ENCODE measurements around the gene CDS2.
A peak's percentile ranks its signal among the peaks of the same experiment; 100 is the strongest.

CDS2 gene

DNA sequence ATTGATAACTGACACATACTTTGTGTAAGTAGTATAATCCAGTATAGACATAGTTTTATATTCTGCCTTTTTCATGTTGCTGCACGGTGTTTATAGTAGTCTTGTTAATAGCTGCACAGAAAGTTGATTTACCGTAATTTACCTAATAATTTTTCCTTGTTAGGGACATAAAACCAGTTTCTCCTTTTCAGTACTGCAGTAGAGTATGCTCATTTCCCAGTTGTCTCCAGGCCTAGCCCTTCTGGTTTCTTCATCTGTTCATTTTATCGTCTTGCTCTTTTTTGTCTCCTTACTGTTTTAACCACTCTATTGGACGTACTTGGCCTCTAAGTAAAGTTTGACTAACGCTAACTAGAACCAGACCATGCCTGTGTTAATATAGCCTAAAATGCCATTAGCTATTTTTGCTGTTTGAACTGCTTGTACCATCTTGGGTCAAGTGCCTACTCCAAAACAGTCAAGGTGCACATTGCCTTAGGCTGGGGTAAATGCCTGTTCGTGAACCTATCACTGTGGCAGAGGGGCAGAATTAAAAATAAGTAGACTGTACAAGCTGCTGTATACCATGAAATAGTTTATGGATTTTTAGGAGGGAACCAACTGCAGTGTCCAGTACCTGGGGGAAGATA is 34.8 kb downstream of the CDS2 start:
- Histone ChIP-seq H3K36me3 (ENCODE audit: control insufficient read depth in 2 of 2, insufficient read depth in 2 of 2, low read length in 2 of 2) (no peaks in the 10 kb centered on the region), H3K27ac (ENCODE audit: low read depth in 2 of 2, low read length in 2 of 2) (no peak overlapping the region), H3K4me3 (ENCODE audit: low read length in 2 of 2) (no peak overlapping the region), H3K27me3 (ENCODE audit: control insufficient read depth in 2 of 2, insufficient read depth in 2 of 2, low read length in 2 of 2) (no peaks in the 10 kb centered on the region), H3K9ac (ENCODE audit: low read depth in 1 of 2, low read length in 2 of 2) (no peak overlapping the region), H3K4me1 (ENCODE audit: control insufficient read depth in 2 of 2, insufficient read depth in 2 of 2, low read length in 2 of 2) (no peaks in the 10 kb centered on the region), H3K9me3 (ENCODE audit: control insufficient read depth in 2 of 2, low read length in 2 of 2) (no peaks in the 10 kb centered on the region)

DNA sequence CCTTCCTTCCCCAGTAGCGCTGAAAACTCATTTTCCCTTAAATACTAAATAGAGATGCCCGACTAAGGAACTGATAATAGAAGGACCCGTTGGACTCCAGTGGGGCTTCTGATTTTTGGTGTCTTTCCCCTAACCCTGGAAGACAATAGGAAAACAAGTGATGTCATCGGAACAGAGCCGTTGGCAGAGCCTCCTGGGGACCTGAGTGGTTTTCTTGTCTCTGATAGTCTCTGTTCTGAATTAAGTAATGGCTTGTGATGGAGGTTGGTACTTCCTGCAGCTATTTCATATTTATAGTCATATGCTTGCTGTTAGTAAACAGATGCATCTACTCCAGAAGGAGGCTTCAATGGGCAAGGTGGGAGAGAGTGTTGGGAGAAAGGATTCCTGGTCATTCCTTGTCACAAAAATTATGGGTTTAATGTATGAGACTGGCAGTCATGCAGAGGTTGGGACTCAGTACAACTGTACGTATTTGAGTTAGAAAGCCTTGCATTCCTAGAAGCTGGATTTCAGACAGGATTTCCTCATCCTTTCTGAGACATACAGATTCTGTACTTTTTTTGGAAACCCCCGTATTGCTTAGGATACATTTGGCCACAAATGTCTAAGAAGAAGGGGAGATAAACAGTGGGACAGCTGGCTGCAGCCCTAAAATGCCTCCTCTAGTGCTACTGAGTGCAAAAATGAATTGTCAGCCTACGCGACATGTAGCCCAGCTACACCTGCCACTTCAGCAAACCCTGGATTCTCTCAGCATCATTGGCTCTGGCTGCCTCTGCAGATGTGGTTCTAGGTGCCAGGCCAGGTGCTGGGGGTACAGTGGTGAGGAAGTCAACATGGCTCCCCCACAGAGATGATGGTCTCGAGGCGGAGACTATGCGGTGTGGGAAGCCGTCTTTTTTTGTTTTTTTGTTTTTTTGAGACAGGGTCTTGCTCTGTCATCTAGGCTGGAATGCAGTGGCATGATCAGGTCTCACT is 38.1 kb downstream of the CDS2 start:
- H3K4me3 ChIP-seq (ENCODE audit: low read length in 2 of 2): no peak overlapping the region

DNA sequence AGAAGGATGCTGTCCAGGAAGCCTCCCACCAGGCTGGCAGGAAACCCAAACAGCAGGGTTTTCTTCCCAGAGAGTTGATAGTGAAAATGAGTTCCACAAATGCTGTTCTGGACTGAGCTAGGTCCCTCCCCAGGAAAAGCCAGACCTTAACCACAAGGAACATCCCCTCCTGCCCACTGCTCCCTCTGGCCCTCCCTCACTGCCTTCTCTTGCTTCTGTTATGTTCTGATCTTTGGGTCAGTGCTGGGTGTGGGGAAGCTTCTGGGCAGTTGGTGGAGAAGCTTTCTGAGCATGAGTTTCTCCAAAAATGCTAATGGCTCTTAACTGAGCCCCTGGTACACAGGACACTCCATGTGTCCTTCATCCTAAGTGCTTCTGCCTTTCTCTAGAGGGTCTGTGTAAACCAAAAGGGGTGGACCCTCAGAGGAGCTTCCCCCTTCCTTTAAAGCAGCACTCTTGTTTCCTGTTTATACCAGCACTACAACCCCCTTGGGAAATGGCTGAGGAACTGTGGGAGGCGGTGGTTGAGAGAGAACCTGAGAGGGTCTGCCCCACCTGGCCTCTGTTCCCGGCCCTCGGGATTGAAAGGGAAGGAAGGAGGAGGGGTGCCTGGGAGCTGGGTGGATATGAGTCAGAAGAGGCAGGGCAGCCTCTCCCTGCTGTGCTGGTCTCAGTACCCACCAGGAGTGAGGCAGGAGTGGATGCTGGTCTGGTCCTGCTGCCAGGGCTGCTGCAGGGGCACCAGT is 42.0 kb downstream of the CDS2 start:
- Histone ChIP-seq H3K27me3 (ENCODE audit: control insufficient read depth in 2 of 2, insufficient read depth in 2 of 2, low read length in 2 of 2) (no peaks in the 10 kb centered on the region), H3K27ac (ENCODE audit: low read depth in 2 of 2, low read length in 2 of 2) (peak overlapping the region; percentile 11 to 16), H3K4me3 (ENCODE audit: low read length in 2 of 2) (no peak overlapping the region), H3K4me1 (ENCODE audit: control insufficient read depth in 2 of 2, insufficient read depth in 2 of 2, low read length in 2 of 2) (peaks cover 5 to 11% of the 10 kb centered on the region in 2 donors), H3K9ac (ENCODE audit: low read depth in 1 of 2, low read length in 2 of 2) (no peak overlapping the region), H3K36me3 (ENCODE audit: control insufficient read depth in 2 of 2, insufficient read depth in 2 of 2, low read length in 2 of 2) (peaks cover 0 to 6% of the 10 kb centered on the region in 2 donors), H3K9me3 (ENCODE audit: control insufficient read depth in 2 of 2, low read length in 2 of 2) (no peaks in the 10 kb centered on the region)

More for the DNA sequence above, 38.1 kb downstream of the CDS2 start:
- no peak overlapping the region for H3K27ac ChIP-seq (ENCODE audit: low read depth in 2 of 2, low read length in 2 of 2)
- no peaks in the 10 kb centered on the region for H3K27me3 ChIP-seq (ENCODE audit: control insufficient read depth in 2 of 2, insufficient read depth in 2 of 2, low read length in 2 of 2)
- H3K9me3 ChIP-seq (ENCODE audit: control insufficient read depth in 2 of 2, low read length in 2 of 2): no peaks in the 10 kb centered on the region
- peaks cover 5 to 9% of the 10 kb centered on the region in 2 donors for H3K4me1 ChIP-seq (ENCODE audit: control insufficient read depth in 2 of 2, insufficient read depth in 2 of 2, low read length in 2 of 2)
- no peak overlapping the region for H3K9ac ChIP-seq (ENCODE audit: low read depth in 1 of 2, low read length in 2 of 2)
- no peaks in the 10 kb centered on the region for H3K36me3 ChIP-seq (ENCODE audit: control insufficient read depth in 2 of 2, insufficient read depth in 2 of 2, low read length in 2 of 2)

DNA sequence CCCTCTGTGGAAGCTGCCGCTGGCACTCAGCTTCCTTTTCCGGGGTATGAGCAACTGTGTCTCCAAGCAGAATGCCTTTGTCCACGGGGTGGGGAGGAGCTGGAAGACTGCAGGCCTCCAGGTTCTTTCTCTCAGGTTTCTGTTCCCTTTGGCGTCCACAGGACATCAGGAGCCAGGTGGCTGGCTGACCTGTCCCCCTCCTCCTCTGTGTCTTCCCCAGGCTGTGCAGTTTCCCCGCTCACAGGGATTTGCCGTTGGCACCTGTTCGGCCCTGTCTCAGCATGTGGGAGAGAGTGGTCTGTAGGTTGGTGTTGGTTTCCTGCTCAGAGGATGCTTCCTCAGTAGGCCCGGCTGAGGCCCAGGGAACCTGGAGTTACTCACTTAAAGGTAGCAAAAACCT is 43.5 kb downstream of the CDS2 start:
- Histone ChIP-seq H3K9me3 (ENCODE audit: control insufficient read depth in 2 of 2, low read length in 2 of 2) (no peaks in the 10 kb centered on the region), H3K27ac (ENCODE audit: low read depth in 2 of 2, low read length in 2 of 2) (no peak overlapping the region), H3K9ac (ENCODE audit: low read depth in 1 of 2, low read length in 2 of 2) (no peak overlapping the region), H3K4me3 (ENCODE audit: low read length in 2 of 2) (no peak overlapping the region), H3K36me3 (ENCODE audit: control insufficient read depth in 2 of 2, insufficient read depth in 2 of 2, low read length in 2 of 2) (peaks cover 3 to 15% of the 10 kb centered on the region in 2 donors), H3K4me1 (ENCODE audit: control insufficient read depth in 2 of 2, insufficient read depth in 2 of 2, low read length in 2 of 2) (peaks cover 5 to 11% of the 10 kb centered on the region in 2 donors), H3K27me3 (ENCODE audit: control insufficient read depth in 2 of 2, insufficient read depth in 2 of 2, low read length in 2 of 2) (no peaks in the 10 kb centered on the region)

DNA sequence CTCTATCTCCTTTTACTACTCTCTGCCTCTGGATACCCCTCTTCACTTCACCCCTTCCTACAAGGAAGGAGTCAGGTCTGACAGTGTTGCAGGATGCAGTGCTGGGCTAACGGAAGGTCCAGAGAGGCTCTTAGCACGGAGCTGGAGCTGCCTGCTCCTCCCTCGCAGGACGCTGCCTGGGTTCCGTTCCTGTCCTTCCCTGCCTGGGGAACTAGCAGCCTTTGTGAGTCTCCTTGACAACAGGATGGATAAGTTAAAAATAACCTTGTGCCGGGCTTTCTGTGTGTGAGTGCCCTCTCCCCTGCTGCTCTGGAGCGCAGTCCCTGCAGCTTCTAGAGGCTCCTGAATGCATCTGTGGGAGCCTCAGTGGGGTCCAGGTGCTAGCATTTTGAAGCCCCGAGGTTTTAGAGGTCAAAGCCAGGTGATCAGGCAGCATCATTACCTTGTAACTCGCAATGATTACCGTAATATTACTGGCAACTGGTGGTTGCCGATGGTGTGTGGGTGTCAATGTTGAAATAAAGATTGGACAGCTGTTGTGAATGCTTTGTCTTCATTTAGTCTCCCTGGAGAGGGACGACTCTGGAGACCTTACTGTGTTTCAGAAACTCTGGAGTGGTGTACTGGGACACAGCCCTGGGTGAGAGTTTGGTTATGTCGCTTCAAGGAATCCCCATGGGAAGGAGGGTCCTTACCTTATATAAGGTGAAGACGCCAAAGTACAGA is 44.4 kb downstream of the CDS2 start:
- H3K9ac ChIP-seq (ENCODE audit: low read depth in 1 of 2, low read length in 2 of 2): no peak overlapping the region
- no peaks in the 10 kb centered on the region for H3K27me3 ChIP-seq (ENCODE audit: control insufficient read depth in 2 of 2, insufficient read depth in 2 of 2, low read length in 2 of 2)
- H3K27ac ChIP-seq (ENCODE audit: low read depth in 2 of 2, low read length in 2 of 2): peak overlapping the region in 1 of 2 donors; percentile 5
- peaks cover 5 to 11% of the 10 kb centered on the region in 2 donors for H3K4me1 ChIP-seq (ENCODE audit: control insufficient read depth in 2 of 2, insufficient read depth in 2 of 2, low read length in 2 of 2)
- H3K4me3 ChIP-seq (ENCODE audit: low read length in 2 of 2): no peak overlapping the region
- no peaks in the 10 kb centered on the region for H3K9me3 ChIP-seq (ENCODE audit: control insufficient read depth in 2 of 2, low read length in 2 of 2)
- H3K36me3 ChIP-seq (ENCODE audit: control insufficient read depth in 2 of 2, insufficient read depth in 2 of 2, low read length in 2 of 2): peaks cover 3 to 16% of the 10 kb centered on the region in 2 donors

DNA sequence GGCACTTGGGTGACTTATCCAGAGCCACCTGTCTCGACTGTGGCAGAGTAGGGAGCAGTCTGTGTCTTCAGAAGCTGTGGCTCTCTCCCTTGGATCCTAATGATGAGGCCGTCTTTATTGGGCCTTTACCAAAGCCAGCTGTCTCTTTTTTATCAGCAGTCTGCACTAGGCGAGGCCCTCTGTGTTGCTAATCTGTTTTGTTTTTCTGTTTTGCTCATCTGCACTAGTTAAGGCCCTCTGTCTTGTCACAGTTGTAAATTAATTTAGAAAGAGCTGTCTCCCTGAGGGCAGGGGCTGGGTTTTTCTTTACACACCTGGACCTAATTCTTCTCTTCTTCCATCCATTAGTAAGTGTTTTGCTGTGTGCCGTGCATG is 45.0 kb downstream of the CDS2 start:
- H3K9me3 ChIP-seq (ENCODE audit: control insufficient read depth in 2 of 2, low read length in 2 of 2): no peaks in the 10 kb centered on the region
- H3K4me3 ChIP-seq (ENCODE audit: low read length in 2 of 2): no peak overlapping the region
- H3K4me1 ChIP-seq (ENCODE audit: control insufficient read depth in 2 of 2, insufficient read depth in 2 of 2, low read length in 2 of 2): peaks cover 5 to 11% of the 10 kb centered on the region in 2 donors
- no peak overlapping the region for H3K9ac ChIP-seq (ENCODE audit: low read depth in 1 of 2, low read length in 2 of 2)
- peaks cover 8 to 21% of the 10 kb centered on the region in 2 donors for H3K36me3 ChIP-seq (ENCODE audit: control insufficient read depth in 2 of 2, insufficient read depth in 2 of 2, low read length in 2 of 2)
- H3K27me3 ChIP-seq (ENCODE audit: control insufficient read depth in 2 of 2, insufficient read depth in 2 of 2, low read length in 2 of 2): no peaks in the 10 kb centered on the region
- peak overlapping the region in 1 of 2 donors; percentile 5 for H3K27ac ChIP-seq (ENCODE audit: low read depth in 2 of 2, low read length in 2 of 2)

DNA sequence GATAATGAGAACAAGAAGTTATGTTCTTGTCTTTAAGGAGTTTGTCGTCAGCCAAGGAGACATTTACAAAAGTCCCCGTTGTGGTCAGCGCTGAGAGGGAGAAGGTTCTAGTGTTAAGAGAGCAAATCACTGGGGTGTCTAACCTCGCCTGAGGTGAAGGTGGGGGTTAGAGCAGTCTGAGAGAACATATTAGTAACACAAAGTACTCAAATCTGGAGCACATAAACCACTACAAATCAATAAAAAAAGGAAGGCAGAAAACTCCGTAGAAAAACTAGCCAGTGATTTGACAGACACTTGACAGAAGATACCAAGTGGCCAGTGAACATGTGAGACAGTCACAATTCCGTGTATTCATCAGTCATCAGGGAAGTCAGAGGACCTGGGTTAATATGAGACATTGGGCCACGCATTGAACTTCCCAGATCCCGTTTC is 45.4 kb downstream of the CDS2 start:
- Histone ChIP-seq H3K4me1 (ENCODE audit: control insufficient read depth in 2 of 2, insufficient read depth in 2 of 2, low read length in 2 of 2) (peaks cover 5 to 11% of the 10 kb centered on the region in 2 donors), H3K9me3 (ENCODE audit: control insufficient read depth in 2 of 2, low read length in 2 of 2) (no peaks in the 10 kb centered on the region), H3K27ac (ENCODE audit: low read depth in 2 of 2, low read length in 2 of 2) (peak overlapping the region in 1 of 2 donors; percentile 5), H3K36me3 (ENCODE audit: control insufficient read depth in 2 of 2, insufficient read depth in 2 of 2, low read length in 2 of 2) (peaks cover 11 to 24% of the 10 kb centered on the region in 2 donors), H3K27me3 (ENCODE audit: control insufficient read depth in 2 of 2, insufficient read depth in 2 of 2, low read length in 2 of 2) (no peaks in the 10 kb centered on the region), H3K4me3 (ENCODE audit: low read length in 2 of 2) (no peak overlapping the region), H3K9ac (ENCODE audit: low read depth in 1 of 2, low read length in 2 of 2) (no peak overlapping the region)

DNA sequence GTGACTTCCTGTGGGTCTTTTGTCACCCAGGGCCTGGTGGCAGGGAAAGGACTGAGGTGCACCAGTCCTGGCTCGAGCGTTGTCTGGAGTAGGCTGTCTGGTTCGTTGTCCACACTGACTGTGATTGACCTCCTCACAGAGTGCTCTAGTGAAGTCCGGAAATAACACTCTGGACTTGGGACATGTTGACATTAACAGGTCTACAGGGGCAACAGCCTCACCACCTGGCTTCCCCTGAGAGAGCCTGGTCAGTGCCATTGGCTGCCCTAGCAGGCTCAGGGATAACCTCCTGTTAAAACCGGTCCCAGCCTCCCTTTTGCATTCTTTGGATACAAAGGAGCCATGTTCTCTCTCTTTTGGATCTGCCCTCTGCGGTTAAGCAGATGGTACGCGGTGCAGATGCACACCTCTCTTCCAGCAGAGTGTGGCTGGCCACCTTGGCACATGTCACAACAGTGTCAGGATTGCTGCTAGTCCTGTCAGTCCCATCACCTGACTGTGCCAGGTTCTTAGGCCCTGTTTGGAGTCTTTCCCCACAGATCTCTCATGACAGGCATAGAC is 46.2 kb downstream of the CDS2 start:
- Histone ChIP-seq H3K27me3 (ENCODE audit: control insufficient read depth in 2 of 2, insufficient read depth in 2 of 2, low read length in 2 of 2) (no peaks in the 10 kb centered on the region), H3K36me3 (ENCODE audit: control insufficient read depth in 2 of 2, insufficient read depth in 2 of 2, low read length in 2 of 2) (peaks cover 15 to 28% of the 10 kb centered on the region in 2 donors), H3K4me3 (ENCODE audit: low read length in 2 of 2) (no peak overlapping the region), H3K9me3 (ENCODE audit: control insufficient read depth in 2 of 2, low read length in 2 of 2) (no peaks in the 10 kb centered on the region), H3K9ac (ENCODE audit: low read depth in 1 of 2, low read length in 2 of 2) (no peak overlapping the region), H3K4me1 (ENCODE audit: control insufficient read depth in 2 of 2, insufficient read depth in 2 of 2, low read length in 2 of 2) (peaks cover 5 to 11% of the 10 kb centered on the region in 2 donors), H3K27ac (ENCODE audit: low read depth in 2 of 2, low read length in 2 of 2) (no peak overlapping the region)

DNA sequence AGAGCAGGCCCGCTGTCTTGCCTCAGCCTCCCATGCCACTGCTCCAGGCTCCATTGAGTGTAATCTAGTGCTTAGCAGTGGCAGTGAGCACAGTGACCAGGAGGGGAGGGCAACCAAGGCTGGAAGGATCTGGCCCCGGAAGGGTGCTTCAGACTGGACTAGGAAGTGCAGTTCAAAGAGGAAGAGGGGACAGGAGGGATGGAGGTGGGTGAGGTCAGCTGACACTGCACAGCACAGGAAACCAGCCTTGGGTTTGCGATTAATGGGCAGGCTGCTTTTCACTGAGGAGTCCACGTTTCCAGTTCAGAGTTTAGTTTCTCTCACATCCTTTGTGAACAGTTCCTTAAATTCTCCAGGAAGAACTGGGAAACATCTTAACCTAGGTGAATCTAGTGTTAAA is 46.9 kb downstream of the CDS2 start:
- no peak overlapping the region for H3K27ac ChIP-seq (ENCODE audit: low read depth in 2 of 2, low read length in 2 of 2)
- no peaks in the 10 kb centered on the region for H3K9me3 ChIP-seq (ENCODE audit: control insufficient read depth in 2 of 2, low read length in 2 of 2)
- H3K36me3 ChIP-seq (ENCODE audit: control insufficient read depth in 2 of 2, insufficient read depth in 2 of 2, low read length in 2 of 2): peaks cover 21 to 35% of the 10 kb centered on the region in 2 donors
- H3K4me3 ChIP-seq (ENCODE audit: low read length in 2 of 2): no peak overlapping the region
- H3K4me1 ChIP-seq (ENCODE audit: control insufficient read depth in 2 of 2, insufficient read depth in 2 of 2, low read length in 2 of 2): peaks cover 3 to 8% of the 10 kb centered on the region in 2 donors
- no peak overlapping the region for H3K9ac ChIP-seq (ENCODE audit: low read depth in 1 of 2, low read length in 2 of 2)
- H3K27me3 ChIP-seq (ENCODE audit: control insufficient read depth in 2 of 2, insufficient read depth in 2 of 2, low read length in 2 of 2): no peaks in the 10 kb centered on the region
